A549 (cell line): ENCODE results near the gene POLR1F. TPM values are rescaled to one million over a fixed set of nuclear protein-coding genes. Genes with fewer than 3 reads are reported as not detected.

Source experiments
- ATAC-seq, 2 experiments: fragments of 200-7000 bp in 1 of 2; fragments of >200 bp in 1 of 2; cut with Nextera tagmentation in 1 of 2; cut with Tn5 transposase in 1 of 2; 3 replicates each; pipeline versions ENCODE4 v1.8.0 to v1.9.1; 2018 to 2020; ENCODE audit warnings: mild to moderate bottlenecking in 1 of 2, moderate library complexity in 1 of 2
- CTCF ChIA-PET: fragments of 300-600 bp; sonication (Branson Sonifier 250); formaldehyde crosslinking; extraction: SDS; loops from one replicate; lab custom pipeline; 2021; ENCODE audit warnings: antibody characterized with exemption, inconsistent platforms; lab: Yijun Ruan, JAX
- POLR2A ChIA-PET: fragments of 350-600 bp; formaldehyde crosslinking; extraction: SDS; loops from one replicate; lab custom pipeline; 2021; ENCODE audit warnings: antibody characterized with exemption, inconsistent platforms; lab: Yijun Ruan, JAX
- DNase-seq, 2 experiments: peaks; one replicate each; pipeline versions ENCODE4 v3.0.0 to v3.0.0-alpha.2; 2011 to 2016; ENCODE audit warnings: low read depth in 1 of 2, low spot score in 1 of 2
- FAIRE-seq: peaks from 2 replicates; lab custom pipeline; 2011; peaks lifted over from hg19 to GRCh38; lab: Jason Lieb, UNC
- H3K27ac ChIP-seq, 2 experiments: fragments of >200 bp; sonication (Bioruptor Twin); formaldehyde crosslinking; 3 replicates each; pipeline ENCODE4 v1.5.1; 2016 to 2017
- H3K4me1 ChIP-seq: fragments of >200 bp; sonication (Bioruptor Twin); formaldehyde crosslinking; 3 replicates; pipeline ENCODE4 v1.6.1; 2016
- H3K4me2 ChIP-seq: fragments of >200 bp; sonication (Bioruptor Twin); formaldehyde crosslinking; 3 replicates; pipeline ENCODE4 v1.6.1; 2016
- H3K4me3 ChIP-seq: fragments of >200 bp; sonication (Bioruptor Twin); formaldehyde crosslinking; 3 replicates; pipeline ENCODE4 v1.5.1; 2016
- H3K9me3 ChIP-seq: fragments of >200 bp; sonication (Bioruptor Twin); formaldehyde crosslinking; 3 replicates; pipeline ENCODE4 v1.6.1; 2016
- E2F6 ChIP-seq: IDR thresholded peaks from 2 replicates; pipeline ENCODE4 v1.6.1; 2012; ENCODE audit warnings: low read depth, borderline replicate concordance
- ESRRA ChIP-seq: fragments of 150-350 bp; IDR thresholded peaks from 2 replicates; pipeline ENCODE4 v1.6.1; 2014; ENCODE audit warnings: mild to moderate bottlenecking, low read length, borderline replicate concordance
- FOXS1 ChIP-seq: fragments of 250-450 bp; sonication (Bioruptor Pico); IDR thresholded peaks from 2 replicates; pipeline ENCODE4 v1.5.0; 2020; ENCODE audit warnings: mild to moderate bottlenecking, moderate library complexity
- HOXA7 ChIP-seq: fragments of 250-450 bp; sonication (Bioruptor Pico); IDR thresholded peaks from 2 replicates; pipeline ENCODE4 v1.5.0; 2020; ENCODE audit warnings: mild to moderate bottlenecking, moderate library complexity
- HOXB13 ChIP-seq: fragments of 250-450 bp; sonication (Bioruptor Pico); IDR thresholded peaks from 2 replicates; pipeline ENCODE4 v1.5.0; 2020; ENCODE audit warnings: low read depth, mild to moderate bottlenecking, moderate library complexity
- JUN ChIP-seq, 2 experiments: fragments of >200 bp; sonication (Bioruptor Twin); formaldehyde crosslinking; IDR thresholded peaks; 2 replicates in 1 of 2; 3 replicates in 1 of 2; pipeline ENCODE4 v1.6.1; 2016 to 2017
- KDM1A ChIP-seq: fragments of 200-600 bp; sonication (generic); IDR thresholded peaks from 2 replicates; pipeline ENCODE4 v1.6.1; 2016; ENCODE audit warnings: low read depth, mild to moderate bottlenecking
- MAFK ChIP-seq: fragments of 450-650 bp; IDR thresholded peaks from 2 replicates; pipeline ENCODE4 v1.6.1; 2014; ENCODE audit not compliant: partially characterized antibody
- NPAS2 ChIP-seq: fragments of 250-450 bp; sonication (Bioruptor Pico); IDR thresholded peaks from 2 replicates; pipeline ENCODE4 v1.8.0; 2022; ENCODE audit warnings: mild to moderate bottlenecking, moderate library complexity, borderline replicate concordance
- REST ChIP-seq: fragments of 200-600 bp; sonication (generic); IDR thresholded peaks from 2 replicates; pipeline ENCODE4 v1.6.1; 2016; ENCODE audit warnings: antibody characterized with exemption, mild to moderate bottlenecking, moderate library complexity
- RNF2 ChIP-seq: fragments of 200-600 bp; sonication (generic); IDR thresholded peaks from 2 replicates; pipeline ENCODE4 v1.6.1; 2016; ENCODE audit warnings: low read depth, mild to moderate bottlenecking, antibody characterized with exemption, moderate library complexity, borderline replicate concordance
- WGBS: methylation state at CpG from one replicate; pipeline ENCODE4 v1.1.6; 2017; ENCODE audit errors: missing lambda C conversion rate; 5-methylcytosine and 5-hydroxymethylcytosine counted together
- polyA plus RNA-seq, 4 experiments: library from polyadenylated mRNA; depleted of rRNA in 3 of 4; stranded (reverse); fragments of >200 nt; fragmentation: RNase III in 1 of 4; extraction: RNeasy Plus Mini Kit Qiagen cat#74134 plus additional on column Dnase treatment in 1 of 4; gene quantifications; 2 replicates in 3 of 4; 3 replicates in 1 of 4; pipeline ENCODE4 v1.2.3, GENCODE V29; 2011 to 2017
- small RNA-seq, 6 experiments: library from RNA; depleted of rRNA; stranded (forward); fragments of <200 nt; gene quantifications; one replicate each; pipeline ENCODE3, GENCODE V24; 2012
- TF ChIP-seq, protein P1 (sequence below): fragments of 450-650 bp; IDR thresholded peaks from 2 replicates; pipeline ENCODE4 v1.6.1; 2014; ENCODE audit warnings: antibody characterized with exemption

The POLR1F gene
- polyA plus RNA-seq, 2 of the 4 experiments (the other 2 are of a cell fraction): 11.8 to 33.9 TPM

DNA sequence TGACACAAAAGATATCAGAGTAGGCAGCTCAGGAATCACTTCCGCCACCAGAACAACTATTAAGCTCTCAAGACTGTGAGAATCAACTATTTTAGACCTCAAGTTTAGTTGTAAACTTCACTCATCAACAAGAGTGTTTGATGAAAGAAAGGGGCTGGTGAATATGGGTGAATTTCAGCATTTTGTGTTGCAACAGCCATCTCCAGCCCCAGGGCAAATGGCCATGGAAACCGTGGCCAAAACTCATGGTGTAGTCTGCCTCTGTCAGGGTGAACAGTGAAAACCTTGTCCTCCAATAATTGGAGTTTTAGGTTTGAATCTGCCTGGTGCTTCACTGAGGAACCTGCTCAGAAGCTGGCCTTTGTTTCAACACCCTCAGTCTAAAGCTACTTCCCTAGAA lies 60.0 kb downstream of the POLR1F start:
- H3K27ac ChIP-seq: no peak overlapping the region
- TF ChIP-seq HOXB13 (CRISPR knock-in tag) (no peak), ESRRA (no peak), REST (no peak), E2F6 (no peak), JUN (IDR thresholded peaks at IDR 0.05) (no peak), NPAS2 (CRISPR knock-in tag) (no peak), HOXA7 (CRISPR knock-in tag) (no peak), RNF2 (no peak), MAFK (no peak), KDM1A (no peak), FOXS1 (no peak)
- TF ChIP-seq, protein P1, sequence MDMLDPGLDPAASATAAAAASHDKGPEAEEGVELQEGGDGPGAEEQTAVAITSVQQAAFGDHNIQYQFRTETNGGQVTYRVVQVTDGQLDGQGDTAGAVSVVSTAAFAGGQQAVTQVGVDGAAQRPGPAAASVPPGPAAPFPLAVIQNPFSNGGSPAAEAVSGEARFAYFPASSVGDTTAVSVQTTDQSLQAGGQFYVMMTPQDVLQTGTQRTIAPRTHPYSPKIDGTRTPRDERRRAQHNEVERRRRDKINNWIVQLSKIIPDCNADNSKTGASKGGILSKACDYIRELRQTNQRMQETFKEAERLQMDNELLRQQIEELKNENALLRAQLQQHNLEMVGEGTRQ: no peak
- FAIRE-seq (no peak), ATAC-seq (no peak), DNase-seq (no peak)
- no peak overlapping the region for H3K4me3 ChIP-seq
- H3K9me3 ChIP-seq: no peaks in the 10 kb centered on the region
- no peaks in the 10 kb centered on the region for H3K4me1 ChIP-seq
- CTCF ChIA-PET: interaction anchor here (0.8 to 0.9 kb wide), 2 partner anchors 60 to 527 kb away, joined by 3 read pairs; partner anchors contain the start of gene POLR1F
- H3K4me2 ChIP-seq: no peak overlapping the region
- POLR2A ChIA-PET: no interaction called here
- WGBS: 3% methylated on average over 2 of the region's 2 CpGs

Small RNA genes lying within 50 kb of the gene (small RNA-seq; reads per million reads assigned to genes)
- 0 to 11.8 (median 2.5) reads per million in 6 experiments for gene MIR3146

Other genes starting within 250 kb of the POLR1F start
- gene TMEM196, start 64.6 kb upstream of the POLR1F start, polyA plus RNA-seq (2011; rRNA removed): not detected in 2 replicates
- gene TMEM196, start 64.6 kb upstream of the POLR1F start, polyA plus RNA-seq (2017; fragmentation: RNase III; extraction: RNeasy Plus Mini Kit Qiagen cat#74134 plus additional on column Dnase treatment): not detected in 3 replicates